Hepatocyte (in vitro differentiated cells): ENCODE data around the gene NUDT21. TPM values are rescaled to one million over a fixed set of nuclear protein-coding genes. Genes with fewer than 3 reads are reported as not detected.

Experiments
- DNase-seq: peaks from one replicate; pipeline ENCODE4 v3.0.0-alpha.2; 2016; ENCODE audit warnings: low spot score
- H2AFZ ChIP-seq: fragments of 200-600 bp; sonication (generic); 2 replicates; pipeline ENCODE4 v1.6.0; 2016; ENCODE audit warnings: antibody characterized with exemption, mild to moderate bottlenecking
- H3K27ac ChIP-seq: fragments of 200-600 bp; sonication (generic); 2 replicates; pipeline ENCODE4 v1.5.1; 2016; ENCODE audit warnings: mild to moderate bottlenecking
- H3K27me3 ChIP-seq: fragments of 200-600 bp; sonication (generic); 2 replicates; pipeline ENCODE4 v1.6.1; 2016
- H3K36me3 ChIP-seq: fragments of 200-600 bp; sonication (generic); replicated peaks from 2 replicates; pipeline ENCODE4 v1.5.1; 2016; ENCODE audit warnings: low read depth; ENCODE audit not compliant: insufficient read depth
- H3K4me1 ChIP-seq: fragments of 200-600 bp; sonication (generic); 2 replicates; pipeline ENCODE4 v1.5.1; 2016; ENCODE audit warnings: mild to moderate bottlenecking, moderate library complexity; ENCODE audit not compliant: insufficient read depth
- H3K4me2 ChIP-seq: fragments of 200-600 bp; sonication (generic); 2 replicates; pipeline ENCODE4 v1.6.0; 2016
- H3K4me3 ChIP-seq: fragments of 200-600 bp; sonication (generic); 2 replicates; pipeline ENCODE4 v1.5.1; 2016; ENCODE audit warnings: mild to moderate bottlenecking
- H3K79me2 ChIP-seq: fragments of 200-600 bp; sonication (generic); 2 replicates; pipeline ENCODE4 v1.6.0; 2017; ENCODE audit warnings: mild to moderate bottlenecking
- H3K9me2 ChIP-seq: fragments of 200-600 bp; sonication (generic); replicated peaks from 2 replicates; pipeline ENCODE4 v1.6.0; 2017; ENCODE audit warnings: mild to moderate bottlenecking; ENCODE audit not compliant: insufficient read depth
- H3K9me3 ChIP-seq: fragments of 200-600 bp; sonication (generic); 2 replicates; pipeline ENCODE4 v1.5.1; 2016; ENCODE audit warnings: low read depth, mild to moderate bottlenecking
- H4K20me1 ChIP-seq: fragments of 200-600 bp; sonication (generic); 2 replicates; pipeline ENCODE4 v1.6.0; 2016; ENCODE audit warnings: mild to moderate bottlenecking; ENCODE audit not compliant: insufficient read depth, poor library complexity, severe bottlenecking
- CTCF ChIP-seq: fragments of 200-600 bp; sonication (generic); IDR thresholded peaks from 2 replicates; pipeline ENCODE4 v1.5.1; 2016; ENCODE audit warnings: antibody characterized with exemption, mild to moderate bottlenecking; ENCODE audit not compliant: poor library complexity
- EZH2 ChIP-seq: fragments of 200-600 bp; sonication (generic); IDR thresholded peaks from 2 replicates; pipeline ENCODE4 v1.6.1; 2016; ENCODE audit warnings: antibody characterized with exemption, mild to moderate bottlenecking, borderline replicate concordance
- EZH2phosphoT487 ChIP-seq: fragments of 200-600 bp; sonication (generic); IDR thresholded peaks from one replicate; pipeline ENCODE4 v1.6.1; 2018; ENCODE audit warnings: antibody characterized with exemption, mild to moderate bottlenecking, low read depth, moderate library complexity; ENCODE audit not compliant: unreplicated experiment, severe bottlenecking
- WGBS: methylation state at CpG from one replicate; pipeline ENCODE4 v1.1.6; 2016; ENCODE audit warnings: low lambda C conversion rate; ENCODE audit errors: missing lambda C conversion rate; 5-methylcytosine and 5-hydroxymethylcytosine counted together
- polyA plus RNA-seq: library from polyadenylated mRNA; unstranded; fragments of >200 nt; fragmentation: Nextera tagmentation; extraction: Ambion mirVana; gene quantifications from 2 replicates; pipeline ENCODE4 v1.2.1, GENCODE V29; 2016
- total RNA-seq: library from RNA; depleted of rRNA; stranded (reverse); fragments of >200 nt; gene quantifications from 2 replicates; pipeline ENCODE4 v1.2.3, GENCODE V29; 2014

The NUDT21 gene
- total and polyA plus RNA-seq, 2 experiments from 2014 or later = 44.7 to 76.6 TPM

DNA sequence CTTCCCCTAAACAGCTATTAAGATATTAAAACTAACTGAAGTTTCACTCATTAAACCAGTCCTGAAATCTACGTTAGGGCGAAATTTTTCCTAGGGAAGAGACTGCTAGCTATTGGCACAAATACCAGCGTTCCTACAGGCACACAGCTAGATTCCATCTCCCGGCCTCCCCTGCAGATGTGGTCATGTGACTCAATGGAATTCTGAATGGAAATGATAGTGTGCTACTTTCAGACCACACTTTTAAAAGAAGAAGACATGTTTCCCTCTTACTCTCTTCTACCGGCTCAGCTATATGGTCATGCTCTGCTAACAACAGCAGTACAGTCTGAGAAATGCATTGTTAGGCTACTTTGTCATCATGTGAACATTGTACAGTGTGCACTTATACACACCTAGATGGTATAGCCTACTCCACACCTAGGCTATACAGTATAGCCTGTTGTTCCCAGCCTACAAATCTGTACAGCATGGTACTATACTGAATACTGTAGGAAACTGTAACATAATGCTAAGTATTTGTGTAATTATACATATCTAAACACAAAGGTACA lies 31.6 kb upstream of the NUDT21 start:
- Histone ChIP-seq H3K79me2 (no peaks in the 10 kb centered on the region), H4K20me1 (no peaks in the 10 kb centered on the region), H3K27ac (no peak overlapping the region), H3K27me3 (no peaks in the 10 kb centered on the region), H3K36me3 (peaks cover 6% of the 10 kb centered on the region), H3K9me3 (no peaks in the 10 kb centered on the region), H3K9me2 (peaks cover 2% of the 10 kb centered on the region), H2AFZ (no peak overlapping the region), H3K4me3 (no peak overlapping the region), H3K4me1 (no peaks in the 10 kb centered on the region), H3K4me2 (no peak overlapping the region)
- TF ChIP-seq EZH2 = no peak
- TF ChIP-seq CTCF = no peak
- TF ChIP-seq EZH2phosphoT487 = no peak
- WGBS = 75% methylated on average over 5 of the region's 5 CpGs
- DNase-seq = no peak

- Histone ChIP-seq H3K27ac (peak overlapping the region; percentile 8), H4K20me1 (no peaks in the 10 kb centered on the region)
These were observed 30.5 kb upstream of the NUDT21 start for GRCh38 chr16:56481468-56482122.

GRCh38 chr16:56480776-56481467 lies 29.8 kb upstream of the NUDT21 start:
- no peaks in the 10 kb centered on the region for H3K27me3 ChIP-seq
- H3K27ac ChIP-seq = peak overlapping the region; percentile 8
- no peak overlapping the region for H3K4me2 ChIP-seq
- H3K9me2 ChIP-seq = peaks cover 2% of the 10 kb centered on the region
- TF ChIP-seq EZH2phosphoT487 (no peak), EZH2 (no peak), CTCF (no peak)
- no peaks in the 10 kb centered on the region for H3K79me2 ChIP-seq
- peaks cover 6% of the 10 kb centered on the region for H3K36me3 ChIP-seq
- H3K4me3 ChIP-seq = no peak overlapping the region
- H3K4me1 ChIP-seq = no peaks in the 10 kb centered on the region
- 81% methylated on average over 7 of the region's 7 CpGs for WGBS
- peak; percentile 12 for DNase-seq
- H2AFZ ChIP-seq = no peak overlapping the region
- no peaks in the 10 kb centered on the region for H3K9me3 ChIP-seq
- H4K20me1 ChIP-seq = no peaks in the 10 kb centered on the region

More at GRCh38 chr16:56481468-56482122, 30.5 kb upstream of the NUDT21 start:
- H3K4me2 ChIP-seq = no peak overlapping the region
- DNase-seq = no peak
- H2AFZ ChIP-seq = no peak overlapping the region
- peaks cover 6% of the 10 kb centered on the region for H3K36me3 ChIP-seq
- no peaks in the 10 kb centered on the region for H3K27me3 ChIP-seq
- H3K4me1 ChIP-seq = no peaks in the 10 kb centered on the region
- peaks cover 2% of the 10 kb centered on the region for H3K9me2 ChIP-seq
- no peaks in the 10 kb centered on the region for H3K79me2 ChIP-seq
- 78% methylated on average over 2 of the region's 2 CpGs for WGBS
- no peaks in the 10 kb centered on the region for H3K9me3 ChIP-seq
- no peak overlapping the region for H3K4me3 ChIP-seq
- TF ChIP-seq CTCF (no peak), EZH2phosphoT487 (no peak), EZH2 (no peak)
